HepG2 (cell line): ENCODE results near the gene RPL31. TPM values are rescaled to one million over a fixed set of nuclear protein-coding genes. Genes with fewer than 3 reads are reported as not detected.

Source experiments
- ATAC-seq: fragments of 200-7000 bp; cut with Tn5 transposase; 3 replicates; pipeline ENCODE4 v1.9.1; 2020; ENCODE audit warnings: mild to moderate bottlenecking, moderate library complexity
- BruUV-seq: library from RNA; stranded (reverse); fragments of 400-500 nt; replicated peaks from 2 replicates; lab custom pipeline; 2021; lab: Mats Ljungman, UMichigan
- CTCF ChIA-PET: fragments of 300-600 bp; formaldehyde crosslinking; extraction: SDS; loops from one replicate; lab custom pipeline; 2021; ENCODE audit warnings: low total read pairs, inconsistent platforms, low intra/inter-chr PET ratio; lab: Yijun Ruan, JAX
- POLR2A ChIA-PET: fragments of 350-600 bp; sonication (Branson Sonifier 250); formaldehyde crosslinking; loops from one replicate; lab custom pipeline; 2020; ENCODE audit warnings: antibody characterized with exemption, inconsistent platforms; lab: Yijun Ruan, JAX
- DNase-seq: peaks from one replicate; pipeline ENCODE4 v3.0.0-alpha.2; 2015; ENCODE audit warnings: low spot score
- FAIRE-seq: peaks from 3 replicates; lab custom pipeline; 2011; peaks lifted over from hg19 to GRCh38; lab: Jason Lieb, UNC
- H2AFZ ChIP-seq: one replicate; pipeline ENCODE4 v1.6.1; 2011; ENCODE audit warnings: low read length, inconsistent platforms
- H3K27ac ChIP-seq: fragments of 300-600 bp; 3 replicates; pipeline ENCODE4 v1.8.0; 2011; ENCODE audit warnings: mixed run types, mild to moderate bottlenecking, mixed read lengths, low read length, inconsistent platforms; ENCODE audit not compliant: insufficient read depth; ENCODE audit errors: extremely low read length
- H3K27me3 ChIP-seq, 2 experiments: fragments of 200-600 bp in 1 of 2; 2 replicates in 1 of 2; 3 replicates in 1 of 2; pipeline versions ENCODE4 v1.6.0 to v1.8.0; 2011; ENCODE audit warnings: low read length in 2 of 2, mild to moderate bottlenecking in 2 of 2, moderate library complexity in 2 of 2, inconsistent platforms in 1 of 2; ENCODE audit not compliant: insufficient read depth in 2 of 2, control insufficient read depth in 1 of 2
- H3K36me3 ChIP-seq, 2 experiments: fragments of 200-600 bp in 1 of 2; replicated peaks in 1 of 2; 2 replicates in 1 of 2; 3 replicates in 1 of 2; pipeline versions ENCODE4 v1.5.1 to v1.8.0; 2011; ENCODE audit warnings: low read length in 2 of 2, inconsistent platforms in 1 of 2; ENCODE audit not compliant: insufficient read depth in 2 of 2, control insufficient read depth in 1 of 2
- H3K4me1 ChIP-seq: 2 replicates; pipeline ENCODE4 v1.5.1; 2012; ENCODE audit warnings: low read length, inconsistent platforms; ENCODE audit not compliant: insufficient read depth
- H3K4me2 ChIP-seq: 2 replicates; pipeline ENCODE4 v1.6.0; 2011; ENCODE audit warnings: low read depth, low read length, inconsistent platforms
- H3K4me3 ChIP-seq, 3 experiments: fragments of 200-600 bp in 1 of 3; sonication (generic), shearing (Covaris generic) in 1 of 3; replicated peaks in 1 of 3; 2 replicates each; pipeline ENCODE4 v1.5.1; 2011 to 2016; ENCODE audit warnings: low read length in 3 of 3, inconsistent platforms in 2 of 3, low read depth in 2 of 3, mild to moderate bottlenecking in 2 of 3, control low read depth in 1 of 3, mixed read lengths in 1 of 3; ENCODE audit not compliant: insufficient read depth in 1 of 3
- H3K79me2 ChIP-seq: one replicate; pipeline ENCODE4 v1.6.1; 2011; ENCODE audit warnings: low read length, inconsistent platforms; ENCODE audit not compliant: insufficient read depth
- H3K9ac ChIP-seq: 2 replicates; pipeline ENCODE4 v1.6.0; 2011; ENCODE audit warnings: mild to moderate bottlenecking, low read depth, low read length, inconsistent platforms; ENCODE audit not compliant: insufficient read depth
- H3K9me3 ChIP-seq: 2 replicates; pipeline ENCODE4 v1.5.1; 2012; ENCODE audit warnings: mild to moderate bottlenecking, low read length
- H4K20me1 ChIP-seq: 2 replicates; pipeline ENCODE4 v1.6.0; 2011; ENCODE audit warnings: inconsistent platforms, mild to moderate bottlenecking, low read length, moderate library complexity; ENCODE audit not compliant: insufficient read depth
- EEA1 ChIP-seq: sonication (generic); formaldehyde crosslinking; IDR thresholded peaks from 2 replicates; pipeline ENCODE4 v1.5.1; 2020; ENCODE audit warnings: mild to moderate bottlenecking, missing genetic modification reagents, borderline replicate concordance
- HOXD1 ChIP-seq: sonication (generic); formaldehyde crosslinking; IDR thresholded peaks from 2 replicates; pipeline ENCODE4 v1.5.0; 2020; ENCODE audit warnings: missing genetic modification reagents
- POGZ ChIP-seq: sonication (generic); formaldehyde crosslinking; IDR thresholded peaks from 2 replicates; pipeline ENCODE4 v1.4.0; 2020; ENCODE audit warnings: mild to moderate bottlenecking, missing genetic modification reagents
- SUZ12 ChIP-seq: fragments of 150-350 bp; IDR thresholded peaks from 2 replicates; pipeline ENCODE4 v1.6.1; 2014; ENCODE audit warnings: low read depth, low read length
- ZNF383 ChIP-seq: sonication (generic); formaldehyde crosslinking; IDR thresholded peaks from 2 replicates; pipeline ENCODE4 v1.4.0; 2020; ENCODE audit warnings: missing genetic modification reagents, mild to moderate bottlenecking, borderline replicate concordance
- ZNF737 ChIP-seq: sonication (generic); formaldehyde crosslinking; IDR thresholded peaks from 2 replicates; pipeline ENCODE4 v1.5.0; 2020; ENCODE audit warnings: missing genetic modification reagents, mild to moderate bottlenecking, borderline replicate concordance
- WGBS: methylation state at CpG from one replicate; pipeline ENCODE4 v1.1.6; 2017; ENCODE audit warnings: low lambda C conversion rate; 5-methylcytosine and 5-hydroxymethylcytosine counted together
- in situ Hi-C: cut with HindIII; loops from 2 replicates; pipeline ENCODE4 v1.10.0; 2017; ENCODE audit warnings: low pct_unique_long_range_greater_than_20kb; ENCODE audit not compliant: extremely low pct_ligation_motif_present
- intact Hi-C: fragments of 100-400 bp; cut with micrococcal nuclease; formaldehyde crosslinking; loops from one replicate; pipeline ENCODE4 v1.10.0; 2022; ENCODE audit not compliant: unreplicated experiment
- polyA plus RNA-seq, 8 experiments: library from polyadenylated mRNA; depleted of rRNA in 3 of 8; stranded (reverse) in 7 of 8; unstranded in 1 of 8; fragments of >200 nt; fragmentation: Illumina TruSeq in 4 of 8; extraction: Trizol in 4 of 8; gene quantifications; 2 replicates each; pipeline versions ENCODE4 v1.2.1 to v1.2.3, GENCODE V29; 2011 to 2016; ENCODE audit warnings: low read depth in 4 of 8, missing spikeins in 1 of 8, mixed read lengths in 1 of 8; ENCODE audit not compliant: insufficient read depth in 1 of 8
- total RNA-seq, 5 experiments: library from RNA; depleted of rRNA; stranded (reverse); fragments of >200 nt; fragmentation: Illumina TruSeq; extraction: Trizol; gene quantifications; 2 replicates each; pipeline ENCODE4 v1.2.3, GENCODE V29; 2016; ENCODE audit warnings: low read depth in 1 of 5
- TF ChIP-seq, protein P1 (sequence below): sonication (generic); formaldehyde crosslinking; IDR thresholded peaks from 2 replicates; pipeline ENCODE4 v1.5.0; 2020; ENCODE audit warnings: missing genetic modification reagents

RPL31 gene
- total and polyA plus RNA-seq, 2 of the 13 experiments (the other 11 are each of a cell fraction or from before 2014, with no cell fraction given), result 3,331 to 3,582 TPM

DNA sequence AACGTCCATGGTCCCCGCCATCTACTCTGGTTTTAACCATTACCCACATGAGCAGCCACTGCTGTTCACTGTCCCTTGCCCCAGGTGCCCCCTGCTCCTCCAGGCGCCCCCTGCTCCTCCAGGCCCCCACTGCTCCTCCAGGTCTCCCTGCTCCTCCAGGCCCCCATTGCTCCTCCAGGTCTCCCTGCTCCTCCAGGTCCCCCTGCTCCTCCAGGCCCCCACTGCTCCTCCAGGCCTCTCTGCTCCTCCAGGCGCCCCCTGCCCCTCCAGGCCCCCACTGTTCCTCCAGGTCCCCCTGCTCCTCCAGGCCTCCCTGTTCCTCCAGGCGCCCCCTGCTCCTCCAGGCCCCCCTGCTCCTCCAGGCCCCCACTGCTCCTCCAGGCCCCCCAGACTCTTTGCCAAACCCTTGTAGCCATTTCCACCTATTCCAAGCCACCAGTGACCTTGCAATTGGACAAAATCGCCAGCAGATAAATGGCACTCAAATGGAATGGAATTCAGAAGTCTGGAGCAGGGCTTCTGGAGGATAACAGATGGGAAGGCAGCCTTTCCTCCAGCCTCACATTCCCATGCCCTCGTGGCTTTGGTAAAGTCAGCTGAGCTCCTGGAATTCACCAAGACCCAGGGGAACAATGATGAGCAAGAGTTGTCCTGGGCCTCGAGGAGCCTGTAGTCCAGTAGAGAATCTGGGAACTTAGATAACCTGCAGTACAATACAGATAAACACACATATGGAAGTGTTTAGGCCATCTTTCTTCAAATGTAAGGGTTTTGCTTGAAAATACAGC, 13.3 kb upstream of the RPL31 start:
- Histone ChIP-seq H3K9ac (no peak overlapping the region), H3K27me3 (no peaks in the 10 kb centered on the region), H3K27ac (no peak overlapping the region), H3K4me1 (no peaks in the 10 kb centered on the region), H3K4me3 (no peak overlapping the region), H3K79me2 (no peaks in the 10 kb centered on the region), H3K9me3 (no peaks in the 10 kb centered on the region), H4K20me1 (no peaks in the 10 kb centered on the region), H3K4me2 (no peak overlapping the region), H3K36me3 (peaks cover 15 to 51% of the 10 kb centered on the region in 2 experiments; a peak in 4 of 5 replicates), H2AFZ (no peak overlapping the region)
- no TSS peak for BruUV-seq
- POLR2A ChIA-PET, result interaction anchor here (1.6 kb wide), 1 partner anchor 13 kb away, joined by 5 read pairs; the partner anchor contains the start of gene RPL31
- TF ChIP-seq POGZ (CRISPR knock-in tag) (no peak), HOXD1 (CRISPR knock-in tag) (no peak), EEA1 (no peak), SUZ12 (no peak), ZNF737 (CRISPR knock-in tag) (no peak), ZNF383 (CRISPR knock-in tag) (no peak)
- TF ChIP-seq, protein P1, sequence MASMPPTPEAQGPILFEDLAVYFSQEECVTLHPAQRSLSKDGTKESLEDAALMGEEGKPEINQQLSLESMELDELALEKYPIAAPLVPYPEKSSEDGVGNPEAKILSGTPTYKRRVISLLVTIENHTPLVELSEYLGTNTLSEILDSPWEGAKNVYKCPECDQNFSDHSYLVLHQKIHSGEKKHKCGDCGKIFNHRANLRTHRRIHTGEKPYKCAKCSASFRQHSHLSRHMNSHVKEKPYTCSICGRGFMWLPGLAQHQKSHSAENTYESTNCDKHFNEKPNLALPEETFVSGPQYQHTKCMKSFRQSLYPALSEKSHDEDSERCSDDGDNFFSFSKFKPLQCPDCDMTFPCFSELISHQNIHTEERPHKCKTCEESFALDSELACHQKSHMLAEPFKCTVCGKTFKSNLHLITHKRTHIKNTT (CRISPR knock-in tag), result no peak
- CTCF ChIA-PET, result no interaction called here
- intact Hi-C loops (loop anchor here (10.0 kb wide), 1 partner anchor 94 kb away; no protein-coding TSS in a partner anchor), in situ Hi-C loops (no loop called here)
- ATAC-seq, result no peak
- 94% methylated on average over 8 of the region's 8 CpGs for WGBS
- no peak for FAIRE-seq
- no peak for DNase-seq
